Activated CD4-positive, alpha-beta T cell treated with anti-CD3 and anti-CD28 coated beads, Interleukin-2, amount 50 U/mL, for 4 hours (primary cell): Measurements from ENCODE around the gene ZNF213.
A peak's percentile ranks its signal among the peaks of the same experiment; 100 is the strongest.

Source experiments
- DNase-seq, 2 experiments: peaks; one replicate each; pipeline ENCODE4 v3.0.0-alpha.2; 2020

ZNF213 gene

GRCh38 chr16:3101841-3102470 lies 32.9 kb upstream of the ZNF213 start:
- no peak for DNase-seq

GRCh38 chr16:3106205-3106928 lies 28.5 kb upstream of the ZNF213 start:
- peak; percentile 81 to 84 for DNase-seq

GRCh38 chr16:3112058-3112880 lies 22.6 kb upstream of the ZNF213 start, which contains the start of gene ZNF205:
ZNF205 (plus strand) TSS chr16:3112586; CDS start chr16:3113431, 845 bp downstream.
- DNase-seq = no peak

GRCh38 chr16:3112881-3113574 lies 21.8 kb upstream of the ZNF213 start:
- DNase-seq = no peak

GRCh38 chr16:3113765-3114479 lies 20.9 kb upstream of the ZNF213 start:
- no peak for DNase-seq

GRCh38 chr16:3115003-3115402 lies 19.8 kb upstream of the ZNF213 start:
- DNase-seq = no peak

- DNase-seq = no peak
Measured at GRCh38 chr16:3115561-3115960, 19.3 kb upstream of the ZNF213 start.

- no peak for DNase-seq
Measured at GRCh38 chr16:3118204-3118790, 16.5 kb upstream of the ZNF213 start.

- no peak for DNase-seq
Measured at GRCh38 chr16:3118846-3119245, 16.0 kb upstream of the ZNF213 start.

- no peak for DNase-seq
Measured at GRCh38 chr16:3119286-3119685, 15.5 kb upstream of the ZNF213 start.

GRCh38 chr16:3119701-3120408 lies 15.0 kb upstream of the ZNF213 start:
- no peak for DNase-seq

- DNase-seq = no peak
Measured at GRCh38 chr16:3120435-3120834, 14.4 kb upstream of the ZNF213 start.

GRCh38 chr16:3121851-3122467 lies 12.9 kb upstream of the ZNF213 start:
- DNase-seq = no peak

- no peak for DNase-seq
Measured at GRCh38 chr16:3122926-3123570, 11.8 kb upstream of the ZNF213 start.

GRCh38 chr16:3123986-3124886 lies 10.6 kb upstream of the ZNF213 start:
- DNase-seq = peak; percentile 95 to 96

- no peak for DNase-seq
Measured at GRCh38 chr16:3127745-3128144, 7.1 kb upstream of the ZNF213 start.

- DNase-seq = peak; percentile 62 to 68
Measured at GRCh38 chr16:3129137-3130131, 5.4 kb upstream of the ZNF213 start.
